Measurements from ENCODE around the gene UGT1A8.
"Not testable (repeated sequence)": the region's sequence is repeated elsewhere in the genome, so short reads cannot be mapped to it uniquely, and the experiment has no call there.

UGT1A8 gene

GRCh38 chr2:233684640-233685039 lies 67.2 kb downstream of the UGT1A8 start:
- Mint-ChIP-seq H3K36me3 (ENCODE audit: low read depth) (no peaks in the 10 kb centered on the region), H3K27ac (no peak overlapping the region), H3K4me1 (ENCODE audit: low read depth) (no peaks in the 10 kb centered on the region)

GRCh38 chr2:233686928-233687327 lies 69.5 kb downstream of the UGT1A8 start:
- H3K27ac Mint-ChIP-seq = no peak overlapping the region
- H3K4me1 Mint-ChIP-seq (ENCODE audit: low read depth) = no peaks in the 10 kb centered on the region
- H3K36me3 Mint-ChIP-seq (ENCODE audit: low read depth) = no peaks in the 10 kb centered on the region
- H3K9me3 Mint-ChIP-seq = no peaks in the 10 kb centered on the region
- intact Hi-C loops (cut with micrococcal nuclease) = no loop called here
- H3K4me3 Mint-ChIP-seq = no peak overlapping the region
- no peaks in the 10 kb centered on the region for H3K27me3 Mint-ChIP-seq

More at GRCh38 chr2:233684640-233685039, 67.2 kb downstream of the UGT1A8 start:
- H3K27me3 Mint-ChIP-seq = no peaks in the 10 kb centered on the region
- no peaks in the 10 kb centered on the region for H3K9me3 Mint-ChIP-seq
- intact Hi-C loops (cut with micrococcal nuclease) = no loop called here
- H3K4me3 Mint-ChIP-seq = no peak overlapping the region

- H3K36me3 Mint-ChIP-seq (ENCODE audit: low read depth) = no peaks in the 10 kb centered on the region
- H3K4me3 Mint-ChIP-seq = no peak overlapping the region
- H3K4me1 Mint-ChIP-seq (ENCODE audit: low read depth) = no peaks in the 10 kb centered on the region
- no peak overlapping the region for H3K27ac Mint-ChIP-seq
- no peaks in the 10 kb centered on the region for H3K9me3 Mint-ChIP-seq
- no peaks in the 10 kb centered on the region for H3K27me3 Mint-ChIP-seq
- intact Hi-C loops (cut with micrococcal nuclease) = no loop called here
Observed at GRCh38 chr2:233688341-233688740, 70.9 kb downstream of the UGT1A8 start.

- no peaks in the 10 kb centered on the region for H3K36me3 Mint-ChIP-seq (ENCODE audit: low read depth)
- H3K4me3 Mint-ChIP-seq = no peak overlapping the region
- no peak overlapping the region for H3K27ac Mint-ChIP-seq
- intact Hi-C loops (cut with micrococcal nuclease) = no loop called here
- no peaks in the 10 kb centered on the region for H3K4me1 Mint-ChIP-seq (ENCODE audit: low read depth)
- H3K9me3 Mint-ChIP-seq = no peaks in the 10 kb centered on the region
- no peaks in the 10 kb centered on the region for H3K27me3 Mint-ChIP-seq
Observed at GRCh38 chr2:233689031-233689430, 71.6 kb downstream of the UGT1A8 start.

- H3K27me3 Mint-ChIP-seq = no peaks in the 10 kb centered on the region
- no peaks in the 10 kb centered on the region for H3K36me3 Mint-ChIP-seq (ENCODE audit: low read depth)
- H3K4me1 Mint-ChIP-seq (ENCODE audit: low read depth) = no peaks in the 10 kb centered on the region
- no peaks in the 10 kb centered on the region for H3K9me3 Mint-ChIP-seq
- H3K27ac Mint-ChIP-seq = no peak overlapping the region
- no peak overlapping the region for H3K4me3 Mint-ChIP-seq
- intact Hi-C loops (cut with micrococcal nuclease) = no loop called here
Observed at GRCh38 chr2:233689501-233689900, 72.1 kb downstream of the UGT1A8 start.

GRCh38 chr2:233690444-233690843 lies 73.0 kb downstream of the UGT1A8 start:
- no peaks in the 10 kb centered on the region for H3K36me3 Mint-ChIP-seq (ENCODE audit: low read depth)
- no peak overlapping the region for H3K4me3 Mint-ChIP-seq
- H3K27ac Mint-ChIP-seq = no peak overlapping the region
- H3K4me1 Mint-ChIP-seq (ENCODE audit: low read depth) = no peaks in the 10 kb centered on the region
- intact Hi-C loops (cut with micrococcal nuclease) = no loop called here
- no peaks in the 10 kb centered on the region for H3K27me3 Mint-ChIP-seq
- no peaks in the 10 kb centered on the region for H3K9me3 Mint-ChIP-seq

- H3K27me3 Mint-ChIP-seq = no peaks in the 10 kb centered on the region
- no peaks in the 10 kb centered on the region for H3K4me1 Mint-ChIP-seq (ENCODE audit: low read depth)
- no peaks in the 10 kb centered on the region for H3K9me3 Mint-ChIP-seq
- H3K27ac Mint-ChIP-seq = no peak overlapping the region
- intact Hi-C loops (cut with micrococcal nuclease) = no loop called here
- H3K36me3 Mint-ChIP-seq (ENCODE audit: low read depth) = no peaks in the 10 kb centered on the region
- no peak overlapping the region for H3K4me3 Mint-ChIP-seq
Observed at GRCh38 chr2:233691443-233692433, 74.3 kb downstream of the UGT1A8 start.

GRCh38 chr2:233692648-233693047 lies 75.2 kb downstream of the UGT1A8 start, which contains the start of gene UGT1A6:
Gene UGT1A6, plus strand, starts transcription at chr2:233692890. Its CDS starts 115 bp downstream, at chr2:233693005.
- H3K9me3 Mint-ChIP-seq = no peaks in the 10 kb centered on the region
- no peaks in the 10 kb centered on the region for H3K36me3 Mint-ChIP-seq (ENCODE audit: low read depth)
- H3K27ac Mint-ChIP-seq = no peak within 1 kb of the TSS
- H3K4me1 Mint-ChIP-seq (ENCODE audit: low read depth) = no peaks in the 10 kb centered on the region
- intact Hi-C loops (cut with micrococcal nuclease) = no loop called here
- H3K4me3 Mint-ChIP-seq = no peak within 1 kb of the TSS
- peaks cover 1% of the 10 kb centered on the region for H3K27me3 Mint-ChIP-seq

GRCh38 chr2:233693963-233694362 lies 76.5 kb downstream of the UGT1A8 start:
- intact Hi-C loops (cut with micrococcal nuclease) = no loop called here
- Mint-ChIP-seq H3K9me3 (no peaks in the 10 kb centered on the region), H3K27ac (no peak overlapping the region), H3K36me3 (ENCODE audit: low read depth) (no peaks in the 10 kb centered on the region), H3K4me1 (ENCODE audit: low read depth) (no peaks in the 10 kb centered on the region), H3K4me3 (no peak overlapping the region), H3K27me3 (peaks cover 1% of the 10 kb centered on the region)

- no peaks in the 10 kb centered on the region for H3K9me3 Mint-ChIP-seq
- no peaks in the 10 kb centered on the region for H3K4me1 Mint-ChIP-seq (ENCODE audit: low read depth)
- H3K27ac Mint-ChIP-seq = no peak overlapping the region
- H3K36me3 Mint-ChIP-seq (ENCODE audit: low read depth) = no peaks in the 10 kb centered on the region
- intact Hi-C loops (cut with micrococcal nuclease) = no loop called here
- no peak overlapping the region for H3K4me3 Mint-ChIP-seq
- peaks cover 1% of the 10 kb centered on the region for H3K27me3 Mint-ChIP-seq
Observed at GRCh38 chr2:233698740-233699139, 81.3 kb downstream of the UGT1A8 start.

- intact Hi-C loops (cut with micrococcal nuclease) = no loop called here
- Mint-ChIP-seq H3K27me3 (peaks cover 1% of the 10 kb centered on the region), H3K36me3 (ENCODE audit: low read depth) (no peaks in the 10 kb centered on the region), H3K4me1 (ENCODE audit: low read depth) (no peaks in the 10 kb centered on the region), H3K4me3 (no peak overlapping the region), H3K9me3 (no peaks in the 10 kb centered on the region), H3K27ac (no peak overlapping the region)
Observed at GRCh38 chr2:233699424-233700027, 82.1 kb downstream of the UGT1A8 start.

GRCh38 chr2:233700028-233700635 lies 82.7 kb downstream of the UGT1A8 start:
- intact Hi-C loops (cut with micrococcal nuclease) = no loop called here
- no peak overlapping the region for H3K27ac Mint-ChIP-seq
- H3K9me3 Mint-ChIP-seq = no peaks in the 10 kb centered on the region
- no peaks in the 10 kb centered on the region for H3K4me1 Mint-ChIP-seq (ENCODE audit: low read depth)
- no peak overlapping the region for H3K4me3 Mint-ChIP-seq
- H3K36me3 Mint-ChIP-seq (ENCODE audit: low read depth) = no peaks in the 10 kb centered on the region
- peaks cover 1% of the 10 kb centered on the region for H3K27me3 Mint-ChIP-seq

GRCh38 chr2:233700842-233701241 lies 83.4 kb downstream of the UGT1A8 start:
- H3K9me3 Mint-ChIP-seq; intact Hi-C loops (cut with micrococcal nuclease); H3K4me1 Mint-ChIP-seq (ENCODE audit: low read depth): not testable (repeated sequence)

GRCh38 chr2:233702238-233702637 lies 84.8 kb downstream of the UGT1A8 start:
- Mint-ChIP-seq H3K4me3 (no peak overlapping the region), H3K4me1 (ENCODE audit: low read depth) (no peaks in the 10 kb centered on the region), H3K36me3 (ENCODE audit: low read depth) (no peaks in the 10 kb centered on the region), H3K27me3 (peaks cover 4% of the 10 kb centered on the region), H3K9me3 (no peaks in the 10 kb centered on the region), H3K27ac (no peak overlapping the region)
- intact Hi-C loops (cut with micrococcal nuclease) = no loop called here

More at GRCh38 chr2:233700842-233701241, 83.4 kb downstream of the UGT1A8 start:
- H3K36me3 Mint-ChIP-seq (ENCODE audit: low read depth); H3K27ac Mint-ChIP-seq; H3K4me3 Mint-ChIP-seq; H3K27me3 Mint-ChIP-seq: not testable (repeated sequence)

Data from dendritic cell treated with granulocyte-macrophage colony-stimulating factor and Interleukin-4, amounts not matched to agents 40 ng/mL and 50 ng/mL, for 4 days (primary cell).